Measurements from ENCODE around the gene MXRA7.
"Not testable (repeated sequence)": the region's sequence is repeated elsewhere in the genome, so short reads cannot be mapped to it uniquely, and the experiment has no call there.

The MXRA7 gene, protein sequence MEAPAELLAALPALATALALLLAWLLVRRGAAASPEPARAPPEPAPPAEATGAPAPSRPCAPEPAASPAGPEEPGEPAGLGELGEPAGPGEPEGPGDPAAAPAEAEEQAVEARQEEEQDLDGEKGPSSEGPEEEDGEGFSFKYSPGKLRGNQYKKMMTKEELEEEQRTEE

DNA sequence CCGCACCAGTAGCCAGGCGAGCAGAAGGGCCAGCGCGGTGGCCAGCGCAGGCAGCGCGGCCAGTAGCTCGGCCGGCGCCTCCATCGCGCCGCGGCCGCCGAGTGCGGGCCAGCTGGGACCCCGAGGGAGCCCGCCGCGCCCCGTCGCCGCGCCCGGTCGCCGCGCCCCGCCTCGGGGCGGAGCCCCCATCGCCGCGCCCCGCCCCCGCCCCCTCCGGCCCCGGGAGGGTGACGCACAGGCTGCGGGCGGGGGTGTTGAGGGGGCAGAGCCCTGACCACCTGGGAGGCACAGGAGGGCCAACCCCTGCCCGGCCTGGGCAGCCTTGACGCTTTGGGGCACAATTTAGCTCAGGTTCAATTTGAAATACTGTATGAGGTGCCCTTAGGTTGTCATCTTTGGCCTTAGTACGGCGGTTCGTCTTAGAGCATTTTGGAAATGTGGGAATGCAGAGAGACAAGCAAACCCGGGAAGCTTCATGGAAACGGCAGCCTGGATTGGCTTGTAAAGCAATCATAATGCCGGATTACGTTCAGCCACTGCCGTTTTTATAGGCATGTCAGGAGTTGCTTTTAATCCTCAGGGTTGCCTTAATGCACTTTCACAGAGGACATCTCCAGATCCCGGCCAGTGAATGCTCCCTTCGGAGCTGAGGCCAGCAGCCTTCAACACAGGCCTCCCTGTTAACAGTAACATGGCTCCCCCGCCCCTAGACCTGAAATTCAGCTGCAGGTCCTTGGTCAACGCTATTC lies at the start of gene MXRA7:
Gene MXRA7, minus strand, starts transcription at position 103 of the 749 bp plus-strand sequence. Its CDS starts 19 bp downstream, at position 84.
- peak; percentile 65 for DNase-seq

DNA sequence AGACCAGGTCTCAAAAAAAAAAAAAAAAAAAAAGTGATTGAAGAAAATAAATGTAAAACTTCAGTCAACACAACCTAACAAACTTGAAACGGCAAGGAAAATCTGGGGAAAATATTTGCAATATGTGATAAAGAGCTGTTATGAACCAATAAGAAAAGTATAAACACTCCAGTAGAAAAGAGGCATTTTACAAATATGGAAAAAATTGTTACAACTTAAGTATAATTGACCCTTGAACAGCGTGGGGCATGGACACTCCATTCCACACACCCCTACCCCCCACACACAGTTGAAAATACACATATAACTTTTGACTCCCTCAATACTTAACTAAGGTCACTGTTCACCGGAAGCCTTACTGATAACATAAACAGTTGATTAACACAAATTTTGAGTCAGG lies 47.8 kb upstream of the MXRA7 start:
- no peak for DNase-seq

DNA sequence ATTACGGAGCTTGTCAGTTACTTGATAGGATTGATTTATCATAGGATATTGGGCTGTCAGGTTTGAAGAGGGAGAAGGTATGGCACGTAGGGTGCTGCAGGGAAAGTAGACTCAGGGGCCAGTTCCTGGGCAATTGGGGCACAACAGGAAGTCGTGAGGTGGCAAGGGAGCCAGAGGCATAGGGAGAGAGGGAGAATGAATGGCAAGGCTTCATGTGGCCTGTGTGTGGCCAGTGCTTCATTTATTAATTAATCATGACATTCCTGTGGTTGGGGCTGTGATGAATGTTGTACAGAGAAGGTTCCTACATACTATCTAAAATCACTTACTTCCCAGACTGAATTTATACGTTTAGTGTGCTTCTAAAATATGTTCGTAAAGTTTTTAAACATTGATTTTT lies 46.5 kb upstream of the MXRA7 start:
- DNase-seq: no peak

DNA sequence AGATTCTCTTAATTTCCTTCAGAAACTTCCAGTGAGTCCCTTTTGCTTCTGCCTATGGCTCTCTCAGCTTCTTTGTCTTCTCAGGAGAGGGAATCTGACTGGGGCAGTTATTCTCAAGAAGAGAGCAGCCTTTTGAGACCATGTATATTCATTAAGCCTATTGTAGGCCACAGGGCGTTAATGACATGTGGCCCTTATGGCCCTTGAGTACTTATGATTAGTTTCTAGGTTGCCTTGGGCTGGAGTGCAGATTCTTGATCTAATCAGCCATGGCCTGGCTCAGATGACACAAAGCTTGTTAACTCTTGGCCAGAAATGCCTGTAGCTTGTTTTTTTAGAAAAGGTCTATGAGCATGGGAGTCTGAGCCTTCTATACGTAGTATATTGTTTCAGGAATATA lies 44.5 kb upstream of the MXRA7 start:
- DNase-seq: no peak

DNA sequence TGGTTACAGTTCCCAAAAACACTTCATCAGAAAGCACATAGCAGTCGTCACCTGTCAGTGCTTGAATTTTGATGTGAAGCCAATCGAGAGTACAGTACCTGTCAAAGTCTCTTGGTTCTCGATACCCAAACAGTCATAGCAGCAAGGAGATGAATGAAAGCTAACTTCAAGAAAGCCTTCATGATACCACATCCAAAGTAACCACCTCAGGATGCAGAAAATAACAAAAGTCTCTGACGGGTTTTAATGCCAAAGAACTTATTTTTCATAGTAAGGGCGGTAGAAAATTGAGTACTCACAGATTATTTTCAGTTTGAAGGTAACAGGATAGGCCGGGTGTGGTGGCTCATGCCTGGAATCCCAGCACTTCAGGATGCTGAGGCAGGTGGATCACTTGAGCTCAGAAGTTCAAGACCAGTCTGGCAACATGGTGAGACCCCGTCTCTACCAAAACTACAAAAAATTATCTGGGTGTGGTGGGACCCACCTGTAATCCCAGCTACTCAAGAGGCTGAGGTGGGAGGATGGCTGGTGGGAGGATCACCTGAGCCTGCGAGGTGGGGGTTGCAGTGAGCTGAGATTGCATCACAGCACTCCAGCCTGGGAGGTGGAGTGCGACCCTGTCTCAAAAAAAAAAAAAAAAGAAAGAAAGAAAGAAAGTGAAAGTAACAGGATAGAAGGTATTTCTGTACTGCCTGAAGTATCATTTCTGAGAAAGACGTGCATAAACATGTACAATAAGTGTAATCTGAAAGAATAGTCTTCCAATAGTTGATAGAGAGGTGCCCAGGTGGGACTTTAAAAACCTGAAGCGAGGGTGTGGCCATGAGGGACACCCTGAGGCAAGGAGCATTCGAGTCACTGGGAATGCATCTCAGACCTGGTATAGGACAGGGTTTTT lies 42.5 kb upstream of the MXRA7 start:
- DNase-seq: no peak

DNA sequence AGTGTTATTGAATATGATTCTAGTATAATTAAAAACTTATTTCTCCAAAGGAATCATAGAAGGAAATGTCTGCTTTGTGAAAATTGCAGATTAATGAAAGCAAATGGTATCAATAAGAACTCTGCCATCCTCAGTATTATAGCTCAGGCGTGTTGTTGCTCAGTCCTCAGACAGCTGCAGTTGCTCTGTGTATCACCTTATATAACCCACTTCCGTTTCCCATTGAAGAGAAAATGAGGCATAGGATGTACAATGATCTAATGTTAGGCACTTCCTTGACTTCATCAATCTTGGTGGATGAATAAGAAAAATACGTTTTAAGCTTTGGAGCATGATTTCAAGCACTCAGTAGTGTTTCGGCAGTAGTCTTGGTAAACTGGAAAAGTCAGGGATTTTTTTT lies 41.2 kb upstream of the MXRA7 start:
- no peak for DNase-seq

DNA sequence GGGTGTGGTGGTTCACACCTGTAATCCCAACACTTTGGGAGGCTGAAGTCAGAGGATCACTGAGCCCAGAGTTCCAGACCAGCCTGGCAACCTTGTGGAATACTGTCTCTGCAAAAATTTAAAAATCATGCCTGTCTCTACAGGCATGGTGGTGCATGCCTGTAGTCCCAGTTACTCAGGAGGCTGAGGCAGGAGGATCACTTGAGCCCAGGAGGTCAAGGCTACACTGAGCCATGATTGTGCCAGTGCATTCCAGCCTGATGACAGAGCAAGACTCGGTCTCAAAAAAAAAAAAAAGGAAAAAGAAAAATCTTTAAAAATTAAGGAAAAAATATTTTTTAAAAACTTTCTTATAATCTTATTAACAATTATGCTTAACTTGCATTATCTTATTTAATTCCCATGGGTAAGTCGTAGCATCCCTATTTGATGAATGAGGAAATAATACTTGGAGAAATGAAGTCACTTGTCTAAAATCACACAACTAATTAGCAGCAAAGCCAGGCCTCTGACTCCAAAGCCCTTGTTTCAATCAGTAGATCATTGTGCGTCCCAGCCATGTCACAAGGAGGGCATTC lies 40.7 kb upstream of the MXRA7 start:
- no peak for DNase-seq

DNA sequence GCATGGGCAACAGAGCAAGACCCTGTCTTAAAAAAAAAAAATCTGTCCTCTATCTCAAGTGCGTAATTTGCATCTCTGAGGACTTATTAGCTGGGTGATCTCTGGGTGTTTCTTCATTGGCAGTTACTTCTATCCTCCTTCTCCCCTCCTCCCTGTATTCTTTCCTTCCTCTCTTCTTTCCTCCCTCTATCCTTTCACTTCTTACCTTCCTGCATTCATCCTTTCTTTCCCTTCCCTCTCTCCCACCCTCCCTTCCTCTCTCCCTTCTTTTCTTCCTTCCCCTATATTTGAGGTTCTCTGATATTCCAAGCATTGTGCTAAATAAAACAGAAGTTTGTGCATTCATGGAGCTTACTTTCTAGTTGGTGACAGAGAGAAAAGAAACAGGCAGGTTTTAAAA lies 37.9 kb upstream of the MXRA7 start:
- no peak for DNase-seq

DNA sequence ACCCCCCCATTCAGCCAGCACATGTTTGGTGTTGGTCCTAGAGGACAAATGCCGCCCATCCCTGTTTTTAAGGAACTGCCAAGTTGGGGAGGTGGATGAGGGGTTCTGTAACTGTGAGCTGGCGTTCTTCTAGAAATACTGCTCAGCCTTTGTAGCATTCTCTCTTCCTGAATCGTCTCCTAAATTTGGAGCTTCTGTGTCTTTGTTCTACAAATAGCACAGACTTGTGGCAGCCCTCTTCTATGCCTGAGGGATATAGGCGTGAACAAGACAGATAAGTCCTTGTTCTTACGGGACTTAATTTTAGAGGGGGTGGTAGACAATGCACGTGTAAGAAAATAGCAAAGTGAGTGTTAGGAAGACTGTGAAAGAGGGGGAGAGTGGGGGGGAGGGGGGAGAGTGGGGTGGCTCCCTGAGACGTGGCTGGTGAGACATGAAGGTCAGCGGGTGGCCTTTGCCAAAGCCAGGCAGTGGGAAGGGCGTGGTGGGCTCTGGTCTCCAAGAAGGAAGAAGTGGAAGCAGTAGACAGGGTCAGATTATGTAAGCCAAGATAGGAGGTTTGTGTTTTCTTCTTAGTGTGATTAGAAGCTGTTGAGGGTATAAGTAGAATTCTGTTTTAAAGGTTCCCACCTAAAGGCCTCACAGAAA lies 37.1 kb upstream of the MXRA7 start:
- no peak for DNase-seq

DNA sequence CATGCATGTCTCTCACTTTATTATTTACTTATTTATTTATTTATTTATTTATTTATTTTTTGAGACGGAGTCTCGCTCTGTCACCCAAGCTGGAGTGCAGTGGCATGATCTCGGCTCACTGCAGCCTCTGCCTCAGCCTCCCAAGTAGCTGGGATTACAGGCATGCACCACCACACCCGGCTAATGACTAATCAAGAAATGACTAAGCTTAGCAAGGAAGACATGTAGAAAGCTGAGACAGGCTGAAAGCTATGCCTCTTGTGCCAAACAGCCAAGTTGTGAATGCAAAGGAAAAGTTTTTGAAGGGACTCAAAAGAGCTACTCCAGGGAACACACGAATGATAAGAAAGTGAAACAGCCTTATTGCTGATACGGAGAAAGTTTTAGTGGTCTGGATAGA lies 35.0 kb upstream of the MXRA7 start:
- DNase-seq: not testable (repeated sequence)

DNA sequence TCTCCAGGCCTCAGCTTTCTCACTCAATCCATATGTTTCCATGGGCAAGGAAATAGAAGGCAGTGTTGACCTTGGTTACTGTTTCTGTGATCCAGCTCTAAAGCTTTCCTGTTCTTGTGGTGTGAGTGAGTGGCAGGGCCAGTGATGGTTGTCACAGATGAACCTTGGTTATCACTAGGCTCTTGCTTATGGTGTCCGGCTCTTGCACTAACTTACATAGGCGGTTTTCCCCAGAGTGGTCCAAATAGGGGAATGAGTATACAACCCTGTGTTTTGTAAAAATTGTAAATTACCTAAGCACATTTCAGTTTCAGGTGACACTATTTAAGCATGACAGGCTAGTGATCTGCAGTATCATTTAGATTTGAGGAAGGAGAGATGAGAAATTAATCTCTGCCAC lies 34.0 kb upstream of the MXRA7 start:
- no peak for DNase-seq

DNA sequence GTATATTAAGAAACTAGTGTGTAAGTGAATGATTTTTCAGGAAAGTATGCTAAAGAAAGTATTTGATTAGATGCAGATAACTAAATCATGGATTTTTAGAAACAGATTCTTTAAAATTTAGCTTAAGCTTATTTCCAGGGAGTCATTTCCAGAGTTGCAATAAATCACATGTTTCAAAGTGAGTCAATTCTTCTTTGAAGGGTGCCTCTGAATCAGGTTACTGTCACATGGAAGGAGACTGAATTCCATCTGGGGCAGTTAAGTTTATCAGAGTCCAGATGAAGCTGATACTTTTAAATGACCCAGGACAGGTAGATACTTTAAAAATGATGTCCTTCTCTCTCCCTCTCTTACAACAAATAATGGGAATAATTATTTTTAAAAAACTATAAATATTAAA lies 32.2 kb upstream of the MXRA7 start:
- DNase-seq: no peak

DNA sequence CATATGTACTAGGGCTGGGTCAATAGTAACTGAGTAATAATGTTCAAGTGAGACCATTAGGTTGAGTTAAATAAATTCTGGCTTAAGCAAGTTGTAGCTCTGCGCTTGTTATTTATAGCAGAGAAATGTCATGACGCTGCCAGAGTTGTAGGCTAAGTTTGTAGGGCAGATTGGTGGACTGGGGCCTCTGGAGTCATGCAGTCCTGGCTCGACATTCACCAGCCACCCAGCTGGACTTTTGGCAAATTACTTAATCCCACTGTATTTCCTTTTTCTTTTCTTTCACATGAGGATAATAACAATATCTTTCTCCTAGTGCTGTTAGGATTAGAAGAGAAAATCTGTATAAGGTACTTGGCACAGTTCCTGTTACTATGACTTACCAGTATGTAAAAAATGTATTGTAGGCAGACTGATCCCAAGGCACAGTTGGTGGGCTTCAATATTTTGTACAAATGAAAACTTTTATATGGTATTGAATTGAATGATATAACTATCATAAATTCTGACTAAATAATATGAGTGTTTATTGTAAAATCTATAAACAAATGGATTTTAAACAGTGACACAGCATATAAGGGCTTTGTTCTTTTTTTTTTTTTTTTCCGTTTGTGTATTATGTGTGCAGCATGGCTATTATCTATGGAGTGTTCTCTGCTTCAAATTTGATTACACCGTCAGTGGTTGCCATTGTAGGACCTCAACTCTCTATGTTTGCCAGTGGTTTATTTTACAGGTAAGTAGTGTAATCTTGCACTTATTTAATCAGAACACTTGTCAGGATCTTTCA lies 29.8 kb upstream of the MXRA7 start:
- no peak for DNase-seq

DNA sequence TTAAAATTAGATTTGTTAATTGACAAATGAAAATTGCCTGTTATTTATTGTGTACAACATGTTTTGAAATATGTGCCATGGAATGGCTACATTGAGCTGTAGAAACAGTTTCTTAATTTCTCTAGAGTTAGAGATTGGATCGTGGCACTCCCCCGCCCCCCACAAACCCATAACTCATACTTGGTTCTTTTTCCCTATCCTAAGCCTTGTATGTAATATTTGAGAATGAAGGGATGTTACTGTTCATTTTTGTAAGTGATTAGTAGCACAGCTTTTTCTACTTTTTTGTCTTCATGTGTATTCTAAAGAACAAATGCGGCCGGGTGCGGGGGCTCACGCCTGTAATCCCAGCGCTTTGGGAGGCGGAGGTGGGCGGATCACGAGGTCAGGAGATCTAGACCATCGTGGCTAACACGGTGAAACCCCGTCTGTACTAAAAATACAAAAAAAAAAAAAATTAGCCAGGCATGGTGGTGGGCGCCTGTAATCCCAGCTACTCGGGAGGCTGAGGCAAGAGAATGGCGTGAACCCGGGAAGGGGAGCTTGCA lies 28.9 kb upstream of the MXRA7 start:
- DNase-seq: not testable (repeated sequence)

DNA sequence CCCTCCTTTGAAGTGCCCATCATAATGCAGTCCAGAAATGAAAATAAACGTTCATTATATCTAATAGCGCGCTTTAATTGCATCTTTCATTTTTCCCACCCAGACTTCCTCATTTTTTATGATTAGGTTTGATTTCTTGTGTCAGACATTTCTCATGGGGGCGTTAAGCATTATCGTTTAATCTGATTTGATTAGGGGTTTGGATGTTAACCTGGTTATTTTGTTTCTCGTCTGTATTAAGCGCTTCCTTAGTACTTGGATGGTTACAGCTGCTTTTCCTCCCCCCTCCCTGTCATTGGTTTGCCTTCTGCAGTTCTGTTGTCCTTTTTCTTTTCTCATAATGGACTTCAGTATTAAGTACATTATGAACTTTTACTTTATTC lies 27.7 kb upstream of the MXRA7 start:
- no peak for DNase-seq

DNA sequence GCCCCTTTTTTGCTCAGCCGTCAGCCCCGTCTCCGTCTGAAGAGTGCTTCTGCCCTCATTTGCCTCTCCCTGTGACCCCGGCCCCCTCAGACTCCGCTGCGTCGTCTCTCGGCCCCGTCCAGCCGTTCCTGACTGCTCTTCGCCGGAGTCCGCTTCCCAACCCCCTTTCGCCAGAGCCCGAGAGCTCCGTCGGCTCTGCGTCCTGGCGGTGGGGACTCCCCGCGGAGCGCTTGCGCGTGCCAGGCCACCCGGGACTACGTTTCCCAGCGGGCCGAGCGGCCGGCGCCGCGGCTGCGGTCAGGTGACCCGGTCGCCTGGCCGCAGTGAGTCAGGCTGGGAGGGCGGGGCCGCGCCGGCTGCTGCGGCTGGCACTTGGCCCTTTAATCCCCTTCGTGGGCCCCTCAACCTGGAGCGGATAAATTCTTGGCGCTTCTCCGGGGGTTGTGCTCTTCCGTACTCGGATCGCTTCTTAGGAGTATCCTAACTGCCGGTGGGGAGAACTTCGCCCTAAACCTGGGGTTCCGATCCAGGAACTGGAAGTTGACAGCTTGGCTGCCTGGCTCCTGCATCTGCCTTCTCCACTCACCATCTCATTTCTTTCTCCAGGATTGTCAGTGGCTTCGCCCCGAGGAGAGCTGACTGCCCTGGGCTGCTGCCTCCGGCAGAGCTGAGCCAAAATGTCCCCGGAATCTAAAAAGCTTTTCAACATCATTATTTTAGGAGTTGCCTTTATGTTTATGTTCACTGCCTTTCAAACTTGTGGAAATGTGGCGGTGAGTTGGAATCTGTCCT lies 27.1 kb upstream of the MXRA7 start, which contains the start of gene MFSD11:
Gene MFSD11, plus strand, starts transcription at position 444 of the 792 bp plus-strand sequence. Its CDS starts 234 bp downstream, at position 678.
- peak; percentile 92 for DNase-seq

DNA sequence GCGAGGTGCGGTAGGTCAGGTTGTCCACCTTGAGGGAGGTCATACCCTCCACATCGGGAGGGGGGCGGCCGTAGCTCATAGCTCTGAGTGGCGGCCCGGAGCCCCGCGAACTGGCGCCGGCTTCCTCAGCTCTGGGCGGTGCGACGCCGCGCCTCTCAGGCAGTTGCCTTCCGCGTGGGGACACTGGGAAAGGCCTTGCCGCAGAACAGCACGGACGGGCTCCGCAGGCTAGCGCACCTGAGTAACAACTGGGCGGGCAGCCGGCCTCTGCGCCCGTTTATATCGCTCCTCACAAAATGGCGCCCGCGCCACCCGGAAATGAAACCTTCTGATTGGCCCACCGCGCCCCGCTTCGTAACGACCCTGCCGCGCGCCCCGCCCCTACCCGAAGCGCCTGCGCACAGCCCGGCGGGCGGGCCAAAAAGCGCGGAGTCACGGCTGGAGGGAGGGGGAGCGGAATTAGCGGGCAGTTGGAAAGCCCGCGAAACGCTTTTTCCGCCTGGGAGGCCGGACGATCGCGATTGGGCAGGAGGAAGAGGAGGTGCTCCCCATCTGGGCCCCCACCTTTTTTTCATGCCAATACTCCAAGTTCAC lies 26.4 kb upstream of the MXRA7 start, which contains the start of gene SRSF2:
Gene SRSF2, minus strand, starts transcription at position 250 of the 594 bp plus-strand sequence. Its CDS starts 171 bp downstream, at position 79.
- peak; percentile 99 for DNase-seq

DNA sequence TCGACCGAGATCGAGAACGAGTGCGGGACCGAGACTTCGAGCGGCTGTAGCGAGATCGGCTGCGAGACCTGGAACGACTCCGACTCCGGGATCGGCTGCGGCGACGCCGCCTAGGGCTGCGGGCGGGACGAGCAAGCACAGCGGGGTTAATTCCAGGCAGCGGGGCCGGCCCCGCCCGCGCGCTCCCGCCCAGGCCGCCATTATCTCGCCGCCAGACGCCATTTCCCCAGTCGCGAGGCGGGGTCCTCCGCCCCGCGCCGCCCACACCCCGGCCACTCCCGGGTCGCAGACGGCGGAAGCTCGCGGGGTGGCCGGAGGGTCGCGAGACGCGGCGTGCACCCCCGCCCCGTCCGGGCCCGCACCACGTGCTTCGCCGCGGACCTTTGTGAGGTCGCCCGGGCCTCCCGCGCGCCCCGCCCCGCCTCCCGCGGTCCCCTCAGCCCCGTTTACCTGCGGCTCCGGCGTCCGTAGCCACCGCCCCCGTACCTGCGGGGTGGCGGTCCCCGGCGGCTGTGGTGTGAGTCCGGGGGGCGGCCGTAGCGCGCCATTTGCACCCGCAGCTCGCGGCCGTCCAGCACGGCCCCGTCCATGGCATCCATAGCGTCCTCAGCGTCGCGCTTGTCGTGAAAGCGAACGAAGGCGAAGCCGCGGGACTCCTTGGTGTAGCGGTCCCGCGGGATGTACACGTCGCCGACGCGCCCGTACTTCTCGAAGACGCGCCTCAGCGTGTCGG lies 25.8 kb upstream of the MXRA7 start:
- peak; percentile 68 for DNase-seq

DNA sequence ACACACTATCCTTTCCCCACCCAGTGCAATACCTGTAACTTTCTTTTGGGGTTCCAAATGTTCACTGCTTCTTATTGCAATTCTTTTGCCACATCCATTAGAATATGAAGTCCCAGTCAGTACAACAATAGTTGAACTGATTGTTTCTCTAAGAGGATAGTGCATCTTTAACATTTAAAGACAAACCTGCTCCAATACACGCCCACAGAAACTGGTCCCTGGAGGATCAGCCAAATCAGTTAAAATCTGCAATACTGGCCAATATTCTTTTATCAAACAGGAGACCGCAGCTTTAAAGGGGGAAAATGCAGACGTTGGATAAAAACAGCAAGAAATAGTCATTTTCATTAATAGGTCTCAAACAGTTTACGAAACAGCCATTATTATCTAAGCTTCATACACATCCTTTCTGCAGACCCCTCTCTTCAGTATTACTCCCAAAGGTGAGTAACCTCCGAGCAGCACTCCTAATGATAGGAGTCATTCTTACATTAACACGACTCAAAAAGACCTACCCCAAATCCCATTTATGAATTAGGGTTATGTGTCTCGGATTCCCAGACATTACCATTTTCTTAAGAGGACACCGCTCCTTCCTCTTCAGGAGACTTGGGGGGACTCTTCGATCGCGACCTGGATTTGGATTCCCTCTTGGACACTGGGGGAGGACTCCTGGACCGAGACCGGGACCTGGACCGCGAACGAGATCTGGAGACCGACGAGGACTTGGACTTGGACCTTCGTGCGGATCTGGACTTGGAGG lies 25.0 kb upstream of the MXRA7 start:
- DNase-seq: no peak
